Stimulated activated naive CD8-positive, alpha-beta T cell treated with anti-CD3 and anti-CD28 coated beads, Interleukin-15, Interleukin-2, amounts not matched to agents 100 ng/mL and 50 ng/mL, for 24 hours (primary cell): ENCODE results near the gene ENAH.

Source experiments
- H3K27ac Mint-ChIP-seq: one replicate; pipeline ENCODE4 v1.8.0; 2021; ENCODE audit warnings: mild to moderate bottlenecking, mixed read lengths
- H3K27me3 Mint-ChIP-seq: one replicate; pipeline ENCODE4 v1.8.0; 2021; ENCODE audit warnings: mixed read lengths
- H3K36me3 Mint-ChIP-seq: one replicate; pipeline ENCODE4 v1.8.0; 2021; ENCODE audit warnings: low read depth, mixed read lengths
- H3K4me1 Mint-ChIP-seq: one replicate; pipeline ENCODE4 v1.8.0; 2021; ENCODE audit warnings: low read depth, mixed read lengths
- H3K4me3 Mint-ChIP-seq: one replicate; pipeline ENCODE4 v1.8.0; 2021; ENCODE audit warnings: mild to moderate bottlenecking, mixed read lengths
- H3K9me3 Mint-ChIP-seq: one replicate; pipeline ENCODE4 v1.8.0; 2021; ENCODE audit warnings: mixed read lengths

The ENAH gene

DNA sequence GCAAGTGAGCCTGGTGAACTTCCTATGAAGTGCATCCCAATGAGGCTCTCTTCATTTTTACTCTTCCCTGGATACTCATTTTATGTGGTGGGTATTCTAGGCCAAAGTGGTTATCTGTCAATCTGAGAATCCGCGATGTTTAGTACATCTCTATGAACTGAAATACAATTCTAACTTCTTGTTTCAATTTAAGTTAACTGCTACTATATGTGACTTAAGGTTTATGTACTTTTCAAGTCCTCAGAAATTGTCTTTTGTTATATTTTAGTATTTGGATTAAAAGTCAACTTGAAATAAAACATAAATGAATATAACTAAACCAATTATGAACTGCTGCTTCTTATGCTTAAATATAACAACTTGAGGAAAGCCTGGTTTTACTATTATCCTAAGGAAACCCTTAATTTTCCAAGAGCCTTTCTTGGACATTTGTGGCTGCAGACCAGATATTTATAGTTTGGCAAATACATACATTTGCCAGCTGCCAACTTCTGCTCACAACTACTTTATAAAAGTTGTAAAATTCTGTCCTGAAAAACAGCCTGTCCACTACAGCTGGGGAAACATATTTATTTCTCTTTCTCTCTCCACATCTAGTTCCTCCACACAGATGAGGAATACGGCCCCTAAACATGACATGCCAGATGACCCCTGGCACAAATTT, 60.4 kb downstream of the ENAH start:
- H3K4me3 Mint-ChIP-seq = no peak overlapping the region
- H3K27me3 Mint-ChIP-seq = peaks cover 3% of the 10 kb centered on the region
- no peaks in the 10 kb centered on the region for H3K9me3 Mint-ChIP-seq
- H3K4me1 Mint-ChIP-seq = no peaks in the 10 kb centered on the region
- no peak overlapping the region for H3K27ac Mint-ChIP-seq
- no peaks in the 10 kb centered on the region for H3K36me3 Mint-ChIP-seq

GRCh38 chr1:225587310-225587709, 65.6 kb downstream of the ENAH start:
- H3K27me3 Mint-ChIP-seq = peaks cover 8% of the 10 kb centered on the region
- no peak overlapping the region for H3K27ac Mint-ChIP-seq
- no peaks in the 10 kb centered on the region for H3K4me1 Mint-ChIP-seq
- no peaks in the 10 kb centered on the region for H3K9me3 Mint-ChIP-seq
- H3K36me3 Mint-ChIP-seq = no peaks in the 10 kb centered on the region
- H3K4me3 Mint-ChIP-seq = no peak overlapping the region

GRCh38 chr1:225581186-225581585, 71.7 kb downstream of the ENAH start:
- no peaks in the 10 kb centered on the region for H3K4me1 Mint-ChIP-seq
- H3K36me3 Mint-ChIP-seq = no peaks in the 10 kb centered on the region
- no peak overlapping the region for H3K27ac Mint-ChIP-seq
- no peak overlapping the region for H3K4me3 Mint-ChIP-seq
- no peaks in the 10 kb centered on the region for H3K9me3 Mint-ChIP-seq
- H3K27me3 Mint-ChIP-seq = peaks cover 4% of the 10 kb centered on the region

DNA sequence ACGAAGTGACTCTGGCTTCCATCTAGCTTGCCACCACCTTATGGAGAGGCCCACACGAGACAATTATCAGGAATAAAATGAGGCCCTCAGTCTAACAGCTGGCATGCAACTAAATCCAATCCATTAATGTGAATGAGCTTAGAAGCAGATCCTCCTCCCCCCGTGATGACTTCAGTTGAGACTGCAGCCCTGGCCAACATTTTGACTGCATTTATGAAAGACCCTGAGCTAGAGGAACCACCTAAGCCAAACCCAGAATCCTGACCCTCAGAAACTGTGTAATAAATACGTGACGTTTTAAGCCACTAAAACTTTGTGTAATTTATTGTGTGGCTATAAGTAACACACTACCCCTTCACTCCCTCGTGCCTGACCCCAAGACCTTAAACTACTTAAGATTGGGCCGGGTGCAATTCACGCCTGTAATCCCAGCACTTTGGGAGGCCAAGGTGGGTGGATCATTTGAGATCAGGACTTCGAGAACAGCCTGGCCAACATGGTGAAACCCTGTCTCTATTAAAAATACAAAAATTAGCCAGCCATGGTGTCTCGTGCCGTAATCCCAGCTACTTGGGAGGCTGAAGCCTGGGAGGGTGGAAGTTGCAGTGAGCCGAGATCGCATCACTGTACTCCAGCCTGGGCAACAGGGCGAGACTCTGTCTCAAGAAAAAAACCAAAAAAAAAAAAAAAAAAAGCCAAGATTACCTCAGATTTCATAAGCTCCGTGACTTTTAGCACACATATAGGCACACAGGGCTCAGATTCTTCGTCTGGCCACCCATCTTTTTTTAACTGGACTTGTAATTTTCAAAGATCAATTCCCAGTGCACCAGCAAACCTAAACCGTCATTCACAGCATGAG, 72.5 kb downstream of the ENAH start:
- Mint-ChIP-seq H3K9me3 (no peaks in the 10 kb centered on the region), H3K4me1 (peaks cover 3% of the 10 kb centered on the region), H3K27me3 (peaks cover 4% of the 10 kb centered on the region), H3K27ac (no peak overlapping the region), H3K4me3 (no peak overlapping the region), H3K36me3 (no peaks in the 10 kb centered on the region)

- Mint-ChIP-seq H3K4me3 (no peak overlapping the region), H3K27me3 (no peaks in the 10 kb centered on the region), H3K9me3 (no peaks in the 10 kb centered on the region), H3K36me3 (no peaks in the 10 kb centered on the region), H3K27ac (no peak overlapping the region), H3K4me1 (peaks cover 3% of the 10 kb centered on the region)
These were observed 74.5 kb downstream of the ENAH start for GRCh38 chr1:225578251-225578977.

DNA sequence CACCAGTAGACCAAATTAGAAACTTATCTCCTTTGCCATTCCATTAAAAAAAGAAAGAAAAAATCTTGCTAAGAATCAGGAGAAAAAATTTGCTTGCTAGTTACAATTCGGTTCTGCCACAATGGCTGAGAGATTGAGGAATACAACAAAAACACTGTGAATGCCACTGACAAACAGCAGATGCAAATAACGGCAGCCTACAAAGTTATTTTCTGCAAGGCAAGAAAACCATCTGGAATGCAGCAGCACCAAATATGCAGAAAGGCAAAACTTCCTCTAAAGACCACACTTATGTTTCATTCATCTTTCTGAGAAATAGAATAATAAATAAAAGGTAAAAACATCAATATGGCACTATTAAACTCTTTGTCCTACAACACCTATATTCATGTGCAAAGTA, 75.7 kb downstream of the ENAH start:
- Mint-ChIP-seq H3K36me3 (no peaks in the 10 kb centered on the region), H3K4me3 (no peak overlapping the region), H3K9me3 (no peaks in the 10 kb centered on the region), H3K27me3 (no peaks in the 10 kb centered on the region), H3K4me1 (peaks cover 3% of the 10 kb centered on the region), H3K27ac (no peak overlapping the region)

DNA sequence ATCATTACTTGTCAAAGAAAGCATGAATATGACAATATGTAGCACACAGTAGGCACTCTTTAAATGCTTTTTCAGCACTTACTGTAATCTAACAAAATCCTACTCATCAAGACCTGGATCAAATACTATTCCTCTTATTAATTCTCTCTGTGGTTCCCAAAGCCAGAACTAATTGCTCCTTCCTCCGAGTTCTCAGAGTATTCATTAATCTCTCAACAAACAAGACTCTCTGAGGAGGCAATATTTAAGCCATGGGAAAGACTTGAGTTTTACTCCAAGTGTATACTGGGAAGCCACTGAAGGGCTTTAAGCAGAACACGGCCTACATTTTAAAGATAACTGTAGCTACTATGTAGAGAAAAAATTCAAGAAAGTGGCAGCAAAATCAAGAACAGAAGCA, 79.7 kb downstream of the ENAH start:
- Mint-ChIP-seq H3K27ac (no peak overlapping the region), H3K36me3 (no peaks in the 10 kb centered on the region), H3K9me3 (no peaks in the 10 kb centered on the region), H3K4me3 (no peak overlapping the region), H3K27me3 (no peaks in the 10 kb centered on the region), H3K4me1 (peaks cover 3% of the 10 kb centered on the region)

DNA sequence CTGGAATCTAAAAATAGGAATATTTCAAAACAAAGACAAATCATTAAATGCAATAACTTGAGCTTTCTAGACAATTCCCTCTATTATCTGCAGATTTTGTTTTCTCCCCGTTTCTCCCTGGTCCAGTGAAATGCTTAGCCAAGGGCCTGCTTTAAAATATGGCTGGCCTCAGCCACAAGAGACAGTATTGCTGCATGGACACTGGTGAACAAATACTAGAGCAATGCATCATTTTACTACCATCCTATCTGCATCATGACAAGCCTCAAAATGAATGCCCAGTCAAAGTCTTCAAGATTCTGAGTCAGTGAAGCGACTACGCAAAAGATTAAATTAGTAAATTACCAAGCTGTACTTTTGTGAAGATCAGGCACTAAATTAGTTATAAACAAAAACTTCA, 80.5 kb downstream of the ENAH start:
- H3K27me3 Mint-ChIP-seq = no peaks in the 10 kb centered on the region
- H3K9me3 Mint-ChIP-seq = no peaks in the 10 kb centered on the region
- no peaks in the 10 kb centered on the region for H3K36me3 Mint-ChIP-seq
- H3K4me3 Mint-ChIP-seq = no peak overlapping the region
- H3K4me1 Mint-ChIP-seq = peaks cover 3% of the 10 kb centered on the region
- H3K27ac Mint-ChIP-seq = no peak overlapping the region

- no peak overlapping the region for H3K27ac Mint-ChIP-seq
- no peaks in the 10 kb centered on the region for H3K4me1 Mint-ChIP-seq
- no peaks in the 10 kb centered on the region for H3K27me3 Mint-ChIP-seq
- no peak overlapping the region for H3K4me3 Mint-ChIP-seq
- H3K36me3 Mint-ChIP-seq = no peaks in the 10 kb centered on the region
- no peaks in the 10 kb centered on the region for H3K9me3 Mint-ChIP-seq
These were observed 85.1 kb downstream of the ENAH start for GRCh38 chr1:225567789-225568188.

DNA sequence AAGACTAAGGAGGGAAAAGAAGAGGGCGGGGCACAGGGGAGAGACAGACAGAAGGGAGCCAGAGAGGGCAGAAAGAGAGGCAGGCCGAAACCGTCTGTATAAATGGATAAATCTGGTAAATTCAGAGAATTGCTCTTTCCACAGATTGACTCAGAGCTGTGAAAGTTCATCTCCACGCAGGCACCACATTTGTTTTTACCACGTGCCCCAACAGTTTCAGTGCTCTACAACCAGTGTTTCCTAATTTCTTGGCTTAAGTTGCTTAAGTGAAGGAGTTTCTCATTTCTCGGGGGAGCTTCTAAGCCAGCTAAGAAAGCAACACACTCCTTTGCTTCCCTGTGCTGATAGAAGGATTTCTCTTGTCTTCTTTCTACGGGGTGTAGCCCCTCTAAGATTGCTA, 87.1 kb downstream of the ENAH start:
- H3K27me3 Mint-ChIP-seq = no peaks in the 10 kb centered on the region

DNA sequence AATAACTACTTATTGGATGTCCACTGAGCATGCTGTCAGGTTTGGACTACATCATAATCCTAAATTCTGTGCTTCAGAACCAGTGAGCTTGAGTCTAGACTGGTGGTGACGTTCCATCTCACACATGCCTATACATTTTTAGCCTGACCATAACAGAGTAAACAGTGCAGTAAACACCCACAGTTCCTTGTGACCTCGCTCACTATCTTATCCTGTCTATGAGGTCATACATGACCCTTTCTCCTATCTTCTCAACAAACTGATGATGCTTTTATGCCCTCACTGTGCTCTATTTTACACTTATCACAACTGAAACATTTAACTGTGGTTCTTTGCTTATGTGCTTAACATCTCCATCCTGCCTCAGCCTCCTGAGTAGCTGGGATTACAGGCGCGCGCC, 91.2 kb downstream of the ENAH start:
- Mint-ChIP-seq H3K36me3 (no peaks in the 10 kb centered on the region), H3K9me3 (no peaks in the 10 kb centered on the region), H3K27ac (no peak overlapping the region), H3K4me3 (no peak overlapping the region), H3K4me1 (no peaks in the 10 kb centered on the region), H3K27me3 (no peaks in the 10 kb centered on the region)

More for the DNA sequence above, 87.1 kb downstream of the ENAH start:
- Mint-ChIP-seq H3K27ac (no peak overlapping the region), H3K4me3 (no peak overlapping the region), H3K4me1 (no peaks in the 10 kb centered on the region), H3K36me3 (no peaks in the 10 kb centered on the region), H3K9me3 (no peaks in the 10 kb centered on the region)

DNA sequence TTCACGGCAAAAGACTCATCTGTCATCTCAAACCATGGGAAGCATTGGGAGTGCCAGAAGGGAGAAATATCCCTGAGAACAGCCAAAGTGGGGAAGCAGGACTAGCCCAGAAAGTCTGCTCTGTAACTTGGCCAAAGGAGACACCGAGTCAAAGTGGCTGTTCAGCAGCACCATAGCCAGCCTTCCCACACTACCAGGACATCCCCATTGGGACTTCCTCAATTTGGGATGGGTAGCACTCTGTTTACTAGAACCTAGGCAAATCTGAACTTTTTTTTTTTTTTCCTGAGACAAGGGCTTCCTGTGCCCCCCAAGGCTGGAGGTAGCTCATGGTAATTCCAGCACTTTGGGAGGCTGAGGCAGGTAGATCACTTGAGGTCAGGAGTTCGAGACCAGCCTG, 93.0 kb downstream of the ENAH start:
- no peak overlapping the region for H3K27ac Mint-ChIP-seq
- no peak overlapping the region for H3K4me3 Mint-ChIP-seq
- H3K27me3 Mint-ChIP-seq = no peaks in the 10 kb centered on the region
- H3K9me3 Mint-ChIP-seq = no peaks in the 10 kb centered on the region
- H3K36me3 Mint-ChIP-seq = no peaks in the 10 kb centered on the region
- no peaks in the 10 kb centered on the region for H3K4me1 Mint-ChIP-seq

DNA sequence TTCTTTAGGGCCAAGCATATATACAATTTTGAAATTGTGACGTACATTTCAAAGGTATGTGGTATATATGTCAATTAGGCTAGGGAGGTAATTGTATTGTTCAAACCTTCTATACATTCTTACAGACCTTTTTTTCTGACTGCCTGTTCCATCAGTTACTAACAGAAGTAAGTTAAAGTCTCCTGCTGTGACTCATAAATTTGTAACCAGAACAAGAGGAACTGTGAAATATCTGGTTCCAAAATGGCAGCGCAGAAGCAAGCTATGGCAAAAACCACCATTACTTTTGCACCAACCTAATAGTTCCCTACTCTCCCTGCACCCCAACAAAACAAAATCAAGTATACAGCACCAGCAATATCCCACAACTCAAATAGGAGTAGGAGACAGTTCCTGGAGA, 93.6 kb downstream of the ENAH start:
- H3K4me1 Mint-ChIP-seq = no peaks in the 10 kb centered on the region
- no peak overlapping the region for H3K4me3 Mint-ChIP-seq
- no peaks in the 10 kb centered on the region for H3K36me3 Mint-ChIP-seq
- no peak overlapping the region for H3K27ac Mint-ChIP-seq
- H3K27me3 Mint-ChIP-seq = no peaks in the 10 kb centered on the region
- H3K9me3 Mint-ChIP-seq = no peaks in the 10 kb centered on the region

DNA sequence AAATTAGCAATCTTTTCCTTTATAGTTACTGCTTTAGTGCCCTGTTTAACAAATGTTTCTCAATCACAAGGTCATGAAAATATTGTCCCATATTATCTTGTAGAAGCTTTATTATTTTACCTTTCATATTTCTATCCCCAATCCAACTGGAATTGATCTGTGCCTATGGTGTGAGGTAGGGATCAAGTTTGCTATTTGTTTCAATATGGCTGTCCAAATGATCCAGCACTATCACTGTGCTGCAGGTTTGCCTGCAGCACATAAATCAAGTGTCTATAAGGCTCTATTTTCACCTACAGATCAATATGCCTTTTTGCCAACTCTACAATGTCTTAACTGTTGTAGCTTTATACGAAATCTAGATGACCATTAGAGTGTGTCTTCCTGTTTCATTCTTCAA, 96.2 kb downstream of the ENAH start:
- no peaks in the 10 kb centered on the region for H3K4me1 Mint-ChIP-seq
- no peak overlapping the region for H3K27ac Mint-ChIP-seq
- no peaks in the 10 kb centered on the region for H3K9me3 Mint-ChIP-seq

GRCh38 chr1:225555821-225556220, 97.1 kb downstream of the ENAH start:
- H3K4me3 Mint-ChIP-seq = no peak overlapping the region
- H3K27me3 Mint-ChIP-seq = no peaks in the 10 kb centered on the region
- H3K27ac Mint-ChIP-seq = no peak overlapping the region
- H3K9me3 Mint-ChIP-seq = no peaks in the 10 kb centered on the region
- H3K4me1 Mint-ChIP-seq = no peaks in the 10 kb centered on the region
- no peaks in the 10 kb centered on the region for H3K36me3 Mint-ChIP-seq

More for the DNA sequence above, 96.2 kb downstream of the ENAH start:
- Mint-ChIP-seq H3K4me3 (no peak overlapping the region), H3K36me3 (no peaks in the 10 kb centered on the region), H3K27me3 (no peaks in the 10 kb centered on the region)
